OCI-LY3 (cell line): ENCODE data around the gene C12orf57.
"Not testable (repeated sequence)": the region's sequence is repeated elsewhere in the genome, so short reads cannot be mapped to it uniquely, and the experiment has no call there.

Experiments
- H2AFZ ChIP-seq: fragments of 200-600, 300-600 bp; shearing (Covaris generic); 2 replicates; pipeline ENCODE4 v1.6.0; 2014; ENCODE audit warnings: antibody characterized with exemption, low read depth, low read length
- H3K27ac ChIP-seq: fragments of 200-600, 300-600 bp; sonication (generic); 2 replicates; pipeline ENCODE4 v1.5.1; 2014; ENCODE audit warnings: mild to moderate bottlenecking, low read length, moderate library complexity, mixed read lengths
- H3K27me3 ChIP-seq: fragments of 200-600, 300-600 bp; sonication (generic); 2 replicates; pipeline ENCODE4 v1.6.1; 2014; ENCODE audit warnings: low read depth, low read length, mixed read lengths
- H3K36me3 ChIP-seq: fragments of 200-600, 300-600 bp; sonication (generic); replicated peaks from 2 replicates; pipeline ENCODE3; 2014; ENCODE audit warnings: low read depth, low read length, mixed read lengths
- H3K4me1 ChIP-seq: fragments of 300-600, 200-600 bp; sonication (generic); 2 replicates; pipeline ENCODE4 v1.6.1; 2014; ENCODE audit warnings: low read length, mixed read lengths
- H3K4me2 ChIP-seq: fragments of 200-600, 300-600 bp; sonication (generic); 2 replicates; pipeline ENCODE4 v1.6.1; 2014; ENCODE audit warnings: low read length, mixed read lengths
- H3K4me3 ChIP-seq: fragments of 300-600, 200-600 bp; sonication (generic); 2 replicates; pipeline ENCODE4 v1.5.1; 2014; ENCODE audit warnings: antibody characterized with exemption, mild to moderate bottlenecking, low read length, moderate library complexity
- H3K79me2 ChIP-seq: fragments of 300-600, 200-600 bp; shearing (Covaris generic); 2 replicates; pipeline ENCODE4 v1.6.1; 2014; ENCODE audit warnings: mild to moderate bottlenecking, low read length, mixed read lengths
- H3K9ac ChIP-seq: fragments of 300-600, 200-600 bp; shearing (Covaris generic); 2 replicates; pipeline ENCODE4 v1.6.0; 2014; ENCODE audit warnings: mild to moderate bottlenecking, low read length, moderate library complexity
- H3K9me3 ChIP-seq: fragments of 200-600, 300-600 bp; shearing (Covaris generic); 2 replicates; pipeline ENCODE4 v1.6.1; 2014; ENCODE audit warnings: low read length, mixed read lengths; ENCODE audit not compliant: insufficient read depth
- H4K20me1 ChIP-seq: fragments of 200-600, 300-600 bp; sonication (generic); 2 replicates; pipeline ENCODE4 v1.6.1; 2016; ENCODE audit warnings: low read length, mixed read lengths; ENCODE audit not compliant: insufficient read depth
- EZH2phosphoT487 ChIP-seq: fragments of 200-600 bp; shearing (Covaris generic); IDR thresholded peaks from 2 replicates; pipeline ENCODE4 v1.6.1; 2018; ENCODE audit warnings: antibody characterized with exemption, mixed run types, low read depth
- TF ChIP-seq, protein P1 (sequence below): fragments of 200-600, 300-600 bp; sonication (generic); IDR thresholded peaks from 2 replicates; pipeline ENCODE4 v1.5.1; 2014; ENCODE audit warnings: antibody characterized with exemption, low read length, low read depth

Gene C12orf57

DNA sequence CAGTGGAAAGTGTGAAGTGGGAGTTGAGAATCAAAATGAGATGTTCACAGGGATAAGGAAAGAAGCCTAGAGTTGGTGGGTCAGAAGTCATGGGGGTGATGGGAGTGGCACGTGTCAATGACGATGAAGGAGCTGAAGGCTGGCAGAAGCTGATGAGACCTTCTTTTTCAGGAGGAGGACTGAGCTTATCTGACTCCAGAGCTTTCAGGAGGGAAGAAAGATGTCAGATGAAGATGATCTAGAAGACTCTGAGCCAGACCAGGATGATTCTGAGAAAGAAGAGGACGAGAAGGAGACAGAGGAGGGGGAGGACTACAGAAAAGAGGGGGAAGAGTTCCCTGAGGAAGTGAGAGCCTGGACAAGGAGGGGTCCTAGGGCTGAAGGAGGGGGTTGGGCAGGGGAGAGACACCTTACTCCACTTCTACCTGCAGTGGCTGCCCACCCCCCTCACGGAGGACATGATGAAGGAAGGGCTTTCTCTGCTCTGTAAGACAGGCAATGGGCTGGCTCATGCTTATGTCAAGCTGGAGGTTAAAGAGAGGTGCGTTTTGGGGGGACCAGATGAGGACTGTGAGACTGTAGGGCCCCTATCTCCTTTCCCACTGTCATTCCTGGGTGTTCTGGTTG, 38.3 kb upstream of the C12orf57 start:
- Histone ChIP-seq H3K9ac (peak overlapping the region; percentile 72), H2AFZ (no peak overlapping the region), H4K20me1 (no peaks in the 10 kb centered on the region), H3K79me2 (no peaks in the 10 kb centered on the region), H3K9me3 (no peaks in the 10 kb centered on the region), H3K4me1 (peaks cover 13% of the 10 kb centered on the region), H3K27ac (no peak overlapping the region), H3K4me2 (peak overlapping the region; percentile 89), H3K4me3 (peak overlapping the region; percentile 88), H3K27me3 (no peaks in the 10 kb centered on the region), H3K36me3 (no peaks in the 10 kb centered on the region)
- no peak for TF ChIP-seq EZH2phosphoT487
- TF ChIP-seq, protein P1, sequence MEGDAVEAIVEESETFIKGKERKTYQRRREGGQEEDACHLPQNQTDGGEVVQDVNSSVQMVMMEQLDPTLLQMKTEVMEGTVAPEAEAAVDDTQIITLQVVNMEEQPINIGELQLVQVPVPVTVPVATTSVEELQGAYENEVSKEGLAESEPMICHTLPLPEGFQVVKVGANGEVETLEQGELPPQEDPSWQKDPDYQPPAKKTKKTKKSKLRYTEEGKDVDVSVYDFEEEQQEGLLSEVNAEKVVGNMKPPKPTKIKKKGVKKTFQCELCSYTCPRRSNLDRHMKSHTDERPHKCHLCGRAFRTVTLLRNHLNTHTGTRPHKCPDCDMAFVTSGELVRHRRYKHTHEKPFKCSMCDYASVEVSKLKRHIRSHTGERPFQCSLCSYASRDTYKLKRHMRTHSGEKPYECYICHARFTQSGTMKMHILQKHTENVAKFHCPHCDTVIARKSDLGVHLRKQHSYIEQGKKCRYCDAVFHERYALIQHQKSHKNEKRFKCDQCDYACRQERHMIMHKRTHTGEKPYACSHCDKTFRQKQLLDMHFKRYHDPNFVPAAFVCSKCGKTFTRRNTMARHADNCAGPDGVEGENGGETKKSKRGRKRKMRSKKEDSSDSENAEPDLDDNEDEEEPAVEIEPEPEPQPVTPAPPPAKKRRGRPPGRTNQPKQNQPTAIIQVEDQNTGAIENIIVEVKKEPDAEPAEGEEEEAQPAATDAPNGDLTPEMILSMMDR, result no peak

DNA sequence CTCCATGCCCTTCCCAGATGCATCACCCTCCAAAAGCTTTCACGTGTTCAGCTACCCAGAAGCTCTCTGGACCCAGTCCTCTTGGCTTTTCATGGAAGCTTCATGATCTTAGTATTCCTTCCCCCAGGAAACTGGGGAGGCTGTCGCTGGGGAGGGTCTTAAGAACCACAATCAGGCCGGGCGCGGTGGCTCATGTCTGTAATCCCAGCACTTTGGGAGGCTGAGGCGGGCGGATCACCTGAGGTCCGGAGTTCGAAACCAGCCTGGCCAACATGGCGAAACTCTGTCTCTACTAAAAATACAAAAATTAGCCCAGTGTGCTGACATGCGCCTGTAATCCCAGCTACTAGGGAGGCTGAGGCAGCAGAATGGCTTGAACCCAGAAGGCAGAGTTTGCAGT, 35.7 kb upstream of the C12orf57 start:
- H3K9me3 ChIP-seq, H3K27ac ChIP-seq, H3K4me2 ChIP-seq, H2AFZ ChIP-seq, H3K79me2 ChIP-seq, H3K36me3 ChIP-seq, H3K9ac ChIP-seq, H3K4me3 ChIP-seq, H3K27me3 ChIP-seq, H4K20me1 ChIP-seq: not testable (repeated sequence)
- H3K4me1 ChIP-seq, result peaks cover 13% of the 10 kb centered on the region

DNA sequence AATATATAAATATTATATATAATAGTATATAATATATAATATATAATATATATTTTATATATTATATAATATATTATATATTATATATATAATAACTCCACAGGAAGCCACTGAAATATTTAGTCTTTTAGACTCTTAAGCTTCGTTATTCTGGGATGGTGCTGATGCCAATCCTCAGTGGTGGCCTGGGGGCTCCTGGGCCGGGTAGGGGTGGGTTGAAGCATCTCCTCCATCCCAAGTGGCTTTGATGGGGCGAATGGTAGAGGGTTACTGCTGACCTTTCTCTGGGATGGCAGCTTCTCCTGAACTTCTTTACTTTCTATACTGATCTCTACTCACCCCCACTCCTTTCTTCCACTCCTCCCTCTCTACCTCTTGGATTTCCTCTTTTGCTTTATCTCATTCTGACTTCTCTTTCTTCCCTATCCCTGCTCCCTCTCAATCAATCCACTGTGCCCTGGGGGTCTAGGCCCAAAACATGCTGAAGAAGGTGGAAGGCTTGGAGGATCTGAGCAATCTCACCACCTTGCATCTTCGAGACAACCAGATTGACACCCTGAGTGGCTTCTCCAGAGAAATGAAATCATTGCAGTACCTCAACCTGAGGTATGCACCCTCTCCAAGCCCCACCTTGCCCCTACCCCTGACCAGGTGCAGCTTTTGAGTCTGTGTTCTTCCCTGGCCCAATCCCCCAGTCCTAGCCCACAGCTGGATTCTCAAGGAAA, 34.2 kb upstream of the C12orf57 start:
- H3K36me3 ChIP-seq, result no peaks in the 10 kb centered on the region
- H2AFZ ChIP-seq, result no peak overlapping the region
- no peaks in the 10 kb centered on the region for H3K9me3 ChIP-seq
- no peak overlapping the region for H3K27ac ChIP-seq
- H4K20me1 ChIP-seq, result no peaks in the 10 kb centered on the region
- no peak overlapping the region for H3K4me3 ChIP-seq
- H3K4me2 ChIP-seq, result no peak overlapping the region
- H3K4me1 ChIP-seq, result peaks cover 13% of the 10 kb centered on the region
- TF ChIP-seq EZH2phosphoT487, result no peak
- TF ChIP-seq, protein P1, result no peak
- H3K27me3 ChIP-seq, result no peaks in the 10 kb centered on the region
- no peak overlapping the region for H3K9ac ChIP-seq
- peaks cover 2% of the 10 kb centered on the region; the same call in 1 of the 2 replicates for H3K79me2 ChIP-seq

DNA sequence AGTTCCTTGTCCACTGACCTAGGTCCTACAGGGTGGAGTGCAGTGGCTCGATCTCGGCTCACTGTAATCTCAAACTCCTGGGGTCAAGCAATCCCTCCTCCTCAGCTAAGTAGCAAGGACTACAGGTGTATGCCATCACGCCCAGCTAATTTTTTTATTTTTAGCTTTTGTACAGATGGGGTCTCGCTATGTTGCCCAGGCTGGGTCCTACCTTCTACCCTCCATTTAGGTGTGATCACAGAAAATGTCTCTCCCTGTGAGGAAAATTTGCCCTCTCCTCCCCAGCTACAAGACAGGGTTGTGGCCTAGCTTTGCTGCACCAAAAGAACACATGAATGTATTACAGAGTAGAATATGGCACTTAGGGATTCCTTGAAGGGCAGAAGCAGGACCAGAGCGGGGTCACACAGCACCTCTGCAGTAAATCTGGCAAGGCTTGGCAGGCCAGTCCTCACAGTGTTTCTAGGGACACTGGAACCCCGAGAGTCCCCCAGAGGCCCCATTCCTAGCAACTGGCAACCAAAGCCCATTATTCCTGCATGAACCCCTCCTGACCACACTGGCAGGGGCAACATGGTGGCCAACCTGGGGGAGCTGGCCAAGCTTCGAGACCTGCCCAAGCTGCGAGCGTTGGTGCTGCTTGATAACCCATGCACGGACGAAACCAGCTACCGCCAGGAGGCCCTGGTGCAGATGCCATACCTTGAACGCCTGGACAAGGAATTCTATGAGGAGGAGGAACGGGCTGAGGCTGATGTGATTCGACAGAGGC, 31.5 kb upstream of the C12orf57 start:
- no peak overlapping the region for H3K9ac ChIP-seq
- peaks cover 14% of the 10 kb centered on the region for H3K4me1 ChIP-seq
- no peaks in the 10 kb centered on the region for H3K27me3 ChIP-seq
- no peak for TF ChIP-seq EZH2phosphoT487
- TF ChIP-seq, protein P1, result no peak
- no peak overlapping the region for H3K4me2 ChIP-seq
- no peak overlapping the region for H2AFZ ChIP-seq
- no peak overlapping the region for H3K27ac ChIP-seq
- H3K4me3 ChIP-seq, result no peak overlapping the region
- no peaks in the 10 kb centered on the region for H3K9me3 ChIP-seq
- H3K36me3 ChIP-seq, result peaks cover 13% of the 10 kb centered on the region
- H4K20me1 ChIP-seq, result 0 out of 2 replicates have a peak, but pooled peaks cover 9% of the 10 kb centered on the region
- peaks cover 13% of the 10 kb centered on the region for H3K79me2 ChIP-seq
